IPS DF 4.7 (cell line): ENCODE data around the gene C14orf180.
"Not testable (repeated sequence)": the region's sequence is repeated elsewhere in the genome, so short reads cannot be mapped to it uniquely, and the experiment has no call there.

ENCODE experiments used
- DNase-seq: peaks from one replicate; pipeline ENCODE4 v3.0.0-alpha.2; 2013; ENCODE audit warnings: low spot score; ENCODE audit errors: extremely low read depth

C14orf180 gene

DNA sequence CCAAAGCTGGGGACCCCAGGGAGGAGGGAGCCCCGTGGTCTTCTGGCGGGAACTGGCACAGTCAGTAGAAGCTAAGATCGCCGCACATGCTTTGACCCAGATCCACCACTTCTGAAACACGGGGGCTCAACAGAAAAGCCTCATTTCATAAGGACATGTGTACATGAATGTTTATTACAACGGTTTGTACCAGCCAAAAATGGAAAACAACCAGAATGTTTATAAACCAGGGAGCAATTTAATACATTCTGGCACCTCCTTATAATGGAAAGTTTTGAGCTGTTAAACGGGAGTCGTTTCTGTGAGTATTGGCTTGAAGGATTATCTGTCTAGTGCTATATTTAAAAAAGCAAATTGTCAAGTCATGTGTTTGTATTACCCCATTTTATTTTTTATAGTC, 32.3 kb downstream of the C14orf180 start:
- DNase-seq = no peak

- DNase-seq = no peak
Observed at GRCh38 chr14:104614126-104614812, 34.7 kb downstream of the C14orf180 start.

GRCh38 chr14:104624939-104625338, 45.4 kb downstream of the C14orf180 start:
- no peak for DNase-seq

GRCh38 chr14:104632781-104633180, 53.2 kb downstream of the C14orf180 start:
- no peak for DNase-seq

GRCh38 chr14:104633276-104634137, 53.9 kb downstream of the C14orf180 start:
- no peak for DNase-seq

- no peak for DNase-seq
Observed at GRCh38 chr14:104634138-104634760, 54.7 kb downstream of the C14orf180 start.

- DNase-seq = no peak
Observed at GRCh38 chr14:104634886-104635570, 55.5 kb downstream of the C14orf180 start.

- no peak for DNase-seq
Observed at GRCh38 chr14:104635717-104636116, 56.2 kb downstream of the C14orf180 start.

DNA sequence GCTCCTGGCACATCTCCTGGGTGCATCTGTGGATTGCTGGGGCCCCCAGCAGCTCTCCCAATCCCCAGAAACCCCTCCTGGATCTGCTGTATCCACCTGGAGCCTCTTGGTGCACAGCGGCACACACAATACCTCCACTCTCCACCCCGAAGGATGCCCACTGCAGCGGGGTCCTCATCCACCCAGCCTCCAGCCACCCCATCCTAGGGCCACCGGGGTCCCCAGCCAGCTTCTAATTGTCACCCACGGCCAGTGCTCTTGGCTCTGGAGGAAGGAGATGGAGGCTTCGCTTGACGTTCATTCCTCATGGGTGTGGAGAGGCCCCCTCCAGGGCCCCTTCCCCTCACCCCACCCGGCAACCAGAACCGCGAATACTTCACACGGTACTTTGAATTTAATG, 56.6 kb downstream of the C14orf180 start:
- no peak for DNase-seq

DNA sequence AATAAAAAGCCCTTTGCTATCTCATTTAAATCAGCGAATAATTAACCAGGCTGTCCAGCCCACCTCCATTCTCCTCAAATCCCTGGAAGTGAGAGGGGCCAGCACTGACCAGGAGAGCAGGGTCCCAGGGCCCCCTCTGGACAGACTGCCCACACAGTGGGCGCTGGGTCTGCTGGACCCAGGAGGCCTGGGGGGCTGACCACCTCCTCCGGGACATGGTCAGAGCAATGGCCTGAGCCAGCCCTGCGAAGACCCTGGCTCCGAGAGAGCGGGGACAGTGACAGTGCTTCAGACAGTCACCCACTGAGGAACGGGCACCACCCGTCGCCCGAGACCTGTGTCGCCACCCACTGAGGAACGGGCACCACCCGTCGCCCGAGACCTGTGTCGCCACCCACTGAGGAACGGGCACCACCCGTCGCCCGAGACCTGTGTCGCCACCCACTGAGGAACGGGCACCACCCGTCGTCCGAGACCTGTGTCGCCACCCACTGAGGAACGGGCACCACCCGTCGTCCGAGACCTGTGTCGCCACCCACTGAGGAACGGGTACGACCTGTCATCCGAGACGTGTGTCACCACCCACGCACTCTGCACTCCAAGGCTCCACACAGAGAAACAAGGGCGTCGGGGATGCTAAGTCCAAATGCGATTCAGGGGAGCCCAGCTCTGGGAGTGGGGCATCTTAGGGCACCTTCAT, 57.4 kb downstream of the C14orf180 start:
- DNase-seq = not testable (repeated sequence)

GRCh38 chr14:104637546-104638003, 58.0 kb downstream of the C14orf180 start:
- DNase-seq = no peak

DNA sequence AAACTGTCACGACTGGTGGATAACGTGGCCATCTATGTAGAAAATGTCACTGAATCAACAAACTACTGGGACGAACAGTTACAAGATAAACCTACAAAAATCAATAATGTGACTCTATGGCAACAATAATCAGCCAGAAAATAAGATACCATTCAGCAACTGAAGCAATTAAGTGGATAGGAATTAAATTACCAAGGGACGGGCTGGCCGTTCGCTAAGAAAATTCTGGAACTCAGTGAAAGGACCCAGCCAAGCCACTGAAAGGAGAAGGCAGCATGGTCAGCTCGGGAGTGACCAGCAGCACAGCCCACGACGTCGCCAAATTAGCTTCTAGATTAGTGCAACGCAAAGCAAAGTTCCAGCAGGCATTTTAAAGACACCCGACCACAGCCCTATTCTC, 58.6 kb downstream of the C14orf180 start:
- DNase-seq = no peak

DNA sequence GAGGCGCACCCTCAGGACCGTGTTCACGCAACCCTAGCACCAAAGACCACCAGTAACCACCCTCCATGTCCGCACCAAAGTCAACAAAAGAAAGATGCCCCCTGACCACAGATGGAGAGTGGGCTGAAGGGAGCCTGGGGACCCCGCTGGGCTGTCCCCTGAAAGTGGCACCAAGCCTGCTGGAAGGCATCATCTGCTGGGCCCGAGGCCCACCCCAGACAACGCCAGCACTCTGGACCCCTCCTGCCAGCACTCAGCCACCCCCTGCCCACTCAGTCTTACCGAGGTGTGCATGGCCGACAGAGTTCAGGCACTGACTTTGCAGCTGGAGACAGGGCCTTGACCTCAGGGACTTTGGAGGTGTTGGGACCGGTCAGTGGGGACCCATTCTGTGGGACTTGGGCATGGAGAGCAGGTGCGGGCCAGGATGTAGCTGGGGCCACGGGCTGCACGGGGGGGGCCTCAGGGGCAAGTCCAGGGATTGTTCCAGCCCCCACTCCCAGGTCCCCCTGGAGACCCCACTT, 59.4 kb downstream of the C14orf180 start:
- DNase-seq = no peak

- no peak for DNase-seq
Observed at GRCh38 chr14:104639471-104639870, 59.9 kb downstream of the C14orf180 start.
